CD4-positive, alpha-beta T cell (primary cell): ENCODE results near the gene CAVIN1. TPM values are rescaled to one million over a fixed set of nuclear protein-coding genes. Genes with fewer than 3 reads are reported as not detected.
"Not testable (repeated sequence)": the region's sequence is repeated elsewhere in the genome, so short reads cannot be mapped to it uniquely, and the experiment has no call there.

ENCODE experiments used
- ATAC-seq: fragments of 200-7000 bp; cut with Tn5 transposase; one replicate; pipeline ENCODE4 v1.10.0; 2022; ENCODE audit warnings: mild to moderate bottlenecking; ENCODE audit not compliant: poor library complexity
- CTCF ChIA-PET: fragments of 350-600 bp; sonication (Branson Sonifier 250); formaldehyde crosslinking; loops from one replicate; lab custom pipeline; 2021; ENCODE audit warnings: antibody characterized with exemption, inconsistent platforms; lab: Charles Lee
- POLR2A ChIA-PET: fragments of 350-600 bp; sonication (Branson Sonifier 250); formaldehyde crosslinking; loops from one replicate; lab custom pipeline; 2021; ENCODE audit warnings: antibody characterized with exemption, inconsistent platforms; lab: Charles Lee
- DNase-seq, 14 experiments: peaks; one replicate each; pipeline ENCODE4 v3.0.0-alpha.2; 2013 to 2020; ENCODE audit warnings: mixed read lengths in 2 of 14
- H3K27ac ChIP-seq, 2 donors: one replicate each; pipeline versions ENCODE4 v1.5.1 to v1.7.0; 2013; ENCODE audit warnings: low read length in 2 of 2, low read depth in 1 of 2, mild to moderate bottlenecking in 1 of 2
- H3K27me3 ChIP-seq, 2 experiments: 1 replicate in 1 of 2; 2 replicates in 1 of 2; pipeline versions ENCODE4 v1.6.1 to v1.7.0; 2013; ENCODE audit warnings: low read length in 2 of 2, control low read depth in 1 of 2, mild to moderate bottlenecking in 1 of 2, moderate library complexity in 1 of 2; ENCODE audit not compliant: insufficient read depth in 2 of 2, control insufficient read depth in 1 of 2
- H3K36me3 ChIP-seq: one replicate; pipeline ENCODE4 v1.6.1; 2013; ENCODE audit warnings: low read length, control low read depth; ENCODE audit not compliant: insufficient read depth
- H3K4me1 ChIP-seq: one replicate; pipeline ENCODE4 v1.6.1; 2013; ENCODE audit warnings: low read length, control low read depth; ENCODE audit not compliant: insufficient read depth
- H3K4me3 ChIP-seq: one replicate; pipeline ENCODE4 v1.5.1; 2013; ENCODE audit warnings: mild to moderate bottlenecking, low read length, moderate library complexity
- H3K9me3 ChIP-seq, 2 experiments: 1 replicate in 1 of 2; 2 replicates in 1 of 2; pipeline versions ENCODE4 v1.6.1 to v1.7.0; 2013; ENCODE audit warnings: low read length in 2 of 2, mild to moderate bottlenecking in 2 of 2, control low read depth in 1 of 2, moderate library complexity in 1 of 2; ENCODE audit not compliant: control insufficient read depth in 1 of 2, insufficient read depth in 1 of 2
- H3K27ac Mint-ChIP-seq: one replicate; pipeline ENCODE4 v1.8.0; 2020; ENCODE audit warnings: mixed read lengths
- H3K27me3 Mint-ChIP-seq: one replicate; pipeline ENCODE4 v1.8.0; 2021; ENCODE audit warnings: mixed read lengths
- H3K36me3 Mint-ChIP-seq: one replicate; pipeline ENCODE4 v1.8.0; 2021; ENCODE audit warnings: low read depth, mixed read lengths
- H3K4me1 Mint-ChIP-seq: one replicate; pipeline ENCODE4 v1.8.0; 2021; ENCODE audit warnings: low read depth, mixed read lengths
- H3K4me3 Mint-ChIP-seq: one replicate; pipeline ENCODE4 v1.8.0; 2020; ENCODE audit warnings: mild to moderate bottlenecking, mixed read lengths
- H3K9me3 Mint-ChIP-seq: one replicate; pipeline ENCODE4 v1.8.0; 2020; ENCODE audit warnings: mixed read lengths
- intact Hi-C, 2 experiments: fragments of 100-400 bp; cut with DNase I in 1 of 2; cut with micrococcal nuclease in 1 of 2; formaldehyde crosslinking; loops; one replicate each; pipeline versions ENCODE4 v1.15.1 to v1.9.0; 2023 to 2025; cut with DNase I, micrococcal nuclease
- total RNA-seq, 174 experiments: library from RNA in 2 of 174; stranded (reverse) in 2 of 174; gene quantifications; one replicate each; pipeline ENCODE4 v1.2.3 and lab custom pipeline; 2021 to 2026
- TF ChIP-seq, protein P1 (sequence below): fragments of 200-600 bp; IDR thresholded peaks from one replicate; pipeline ENCODE4 v1.8.0; 2022; ENCODE audit warnings: antibody characterized with exemption, mild to moderate bottlenecking

CAVIN1 gene
- total RNA-seq, 2 experiments from 2014 or later, result 0.14 to 0.16 TPM

DNA sequence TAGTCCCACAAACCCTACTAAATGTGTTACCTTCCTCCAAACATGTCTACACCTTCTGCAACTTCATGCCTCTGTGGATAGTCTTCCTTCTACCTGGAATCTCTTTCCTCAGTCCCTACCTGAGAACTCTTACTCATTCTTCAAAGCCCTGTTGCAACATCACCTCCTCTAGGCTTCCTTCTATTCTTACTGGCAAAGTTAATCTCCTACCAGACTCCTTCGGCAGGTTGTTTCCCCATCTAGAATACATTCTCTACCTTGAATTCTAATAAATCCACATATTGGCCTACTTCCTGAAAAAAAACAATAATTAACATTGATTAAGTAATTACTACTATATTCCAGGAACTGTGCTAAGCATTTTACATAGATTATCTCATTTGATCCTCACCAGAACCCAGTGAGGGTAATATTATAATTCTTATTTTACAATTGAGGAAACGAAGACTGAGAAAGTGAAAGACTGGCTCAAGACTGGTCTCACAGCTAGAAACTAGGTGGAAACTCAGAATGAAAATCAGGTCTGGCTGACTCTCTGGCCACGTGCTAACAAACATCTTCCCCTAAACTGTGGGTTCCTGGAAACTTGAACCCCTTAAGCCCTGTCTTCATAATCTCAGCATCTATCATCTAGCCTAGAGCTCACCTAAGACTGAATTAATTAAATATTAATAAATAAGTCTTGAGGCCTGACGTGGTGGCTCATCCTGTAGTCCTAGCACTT, 30.2 kb downstream of the CAVIN1 start:
- H3K9me3 Mint-ChIP-seq, result no peaks in the 10 kb centered on the region
- POLR2A ChIA-PET, result interaction anchor here (0.7 kb wide), 1 partner anchor 116 kb away, joined by 5 read pairs; no protein-coding TSS in a partner anchor
- Histone ChIP-seq H3K36me3 (no peaks in the 10 kb centered on the region), H3K9me3 (no peaks in the 10 kb centered on the region), H3K27me3 (no peaks in the 10 kb centered on the region), H3K4me1 (peaks cover 5% of the 10 kb centered on the region), H3K4me3 (no peak overlapping the region), H3K27ac (no peak overlapping the region)
- TF ChIP-seq, protein P1, sequence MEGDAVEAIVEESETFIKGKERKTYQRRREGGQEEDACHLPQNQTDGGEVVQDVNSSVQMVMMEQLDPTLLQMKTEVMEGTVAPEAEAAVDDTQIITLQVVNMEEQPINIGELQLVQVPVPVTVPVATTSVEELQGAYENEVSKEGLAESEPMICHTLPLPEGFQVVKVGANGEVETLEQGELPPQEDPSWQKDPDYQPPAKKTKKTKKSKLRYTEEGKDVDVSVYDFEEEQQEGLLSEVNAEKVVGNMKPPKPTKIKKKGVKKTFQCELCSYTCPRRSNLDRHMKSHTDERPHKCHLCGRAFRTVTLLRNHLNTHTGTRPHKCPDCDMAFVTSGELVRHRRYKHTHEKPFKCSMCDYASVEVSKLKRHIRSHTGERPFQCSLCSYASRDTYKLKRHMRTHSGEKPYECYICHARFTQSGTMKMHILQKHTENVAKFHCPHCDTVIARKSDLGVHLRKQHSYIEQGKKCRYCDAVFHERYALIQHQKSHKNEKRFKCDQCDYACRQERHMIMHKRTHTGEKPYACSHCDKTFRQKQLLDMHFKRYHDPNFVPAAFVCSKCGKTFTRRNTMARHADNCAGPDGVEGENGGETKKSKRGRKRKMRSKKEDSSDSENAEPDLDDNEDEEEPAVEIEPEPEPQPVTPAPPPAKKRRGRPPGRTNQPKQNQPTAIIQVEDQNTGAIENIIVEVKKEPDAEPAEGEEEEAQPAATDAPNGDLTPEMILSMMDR, result no peak
- H3K4me1 Mint-ChIP-seq, result peaks cover 20% of the 10 kb centered on the region
- DNase-seq (no peak), ATAC-seq (no peak)
- CTCF ChIA-PET, result interaction anchor here (0.6 to 1.8 kb wide), 2 partner anchors 13 to 48 kb away, joined by 3 to 4 read pairs; no protein-coding TSS in a partner anchor
- H3K36me3 Mint-ChIP-seq, result peaks cover 10% of the 10 kb centered on the region
- H3K4me3 Mint-ChIP-seq, result no peak overlapping the region
- peak overlapping the region; percentile 63 for H3K27ac Mint-ChIP-seq
- H3K27me3 Mint-ChIP-seq, result no peaks in the 10 kb centered on the region
- intact Hi-C loops, result no loop called here

DNA sequence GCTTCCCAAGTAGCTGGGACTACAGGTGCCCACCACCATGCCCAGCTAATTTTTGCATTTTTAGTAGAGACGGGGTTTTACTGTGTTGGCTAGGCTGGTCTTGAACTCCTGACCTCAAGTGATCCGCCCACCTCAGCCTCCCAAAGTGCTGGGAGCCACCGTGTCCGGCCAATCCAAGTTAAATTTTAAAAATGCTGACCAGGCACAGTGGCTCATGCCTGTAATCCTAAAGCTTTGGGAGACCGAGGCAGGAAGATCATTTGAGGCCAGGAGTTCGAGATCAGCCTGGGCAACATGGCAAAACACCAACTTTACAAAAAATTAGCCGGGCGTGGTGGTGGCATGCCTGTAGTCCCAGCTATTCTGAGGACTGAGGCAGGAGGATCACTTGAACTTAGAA, 31.6 kb downstream of the CAVIN1 start:
- H3K27me3 Mint-ChIP-seq, H3K27ac Mint-ChIP-seq, H3K36me3 ChIP-seq, H3K27ac ChIP-seq, POLR2A ChIA-PET, H3K9me3 Mint-ChIP-seq, DNase-seq, H3K27me3 ChIP-seq, ATAC-seq, H3K9me3 ChIP-seq, H3K4me3 Mint-ChIP-seq, intact Hi-C loops, H3K4me3 ChIP-seq, H3K4me1 ChIP-seq: not testable (repeated sequence)
- CTCF ChIA-PET, result interaction anchor here (0.6 to 3.3 kb wide), 5 partner anchors 14 to 205 kb away, joined by 3 to 27 read pairs (median 4); no protein-coding TSS in a partner anchor
- peaks cover 31% of the 10 kb centered on the region for H3K4me1 Mint-ChIP-seq
- peaks cover 20% of the 10 kb centered on the region for H3K36me3 Mint-ChIP-seq

DNA sequence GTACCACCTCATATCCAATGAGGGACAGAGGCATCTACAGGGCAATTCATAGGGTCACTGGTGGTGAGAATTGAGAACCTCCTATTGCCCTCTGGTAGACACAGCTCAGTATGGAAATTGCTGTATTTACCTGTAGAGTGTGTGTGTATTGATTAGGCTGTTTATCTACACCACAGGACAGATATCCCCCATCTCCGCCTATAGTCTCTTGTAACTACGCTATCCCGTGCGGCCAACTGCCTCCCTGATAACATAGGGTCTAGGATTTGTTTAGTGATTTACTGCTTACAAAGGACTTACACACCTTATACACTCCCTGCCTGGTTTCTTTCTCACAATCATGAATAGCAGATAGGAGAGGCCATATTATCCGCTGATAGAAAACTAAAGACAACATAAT, 33.2 kb downstream of the CAVIN1 start:
- ATAC-seq (no peak), DNase-seq (no peak)
- Mint-ChIP-seq H3K27ac (peak overlapping the region; percentile 99), H3K4me3 (peak overlapping the region; percentile 82), H3K36me3 (peaks cover 21% of the 10 kb centered on the region), H3K27me3 (no peaks in the 10 kb centered on the region), H3K9me3 (no peaks in the 10 kb centered on the region), H3K4me1 (peaks cover 44% of the 10 kb centered on the region)
- TF ChIP-seq, protein P1, result no peak
- Histone ChIP-seq H3K27me3 (no peaks in the 10 kb centered on the region), H3K36me3 (no peaks in the 10 kb centered on the region), H3K27ac (peak overlapping the region in 1 of 2 donors; percentile 99), H3K4me1 (peaks cover 21% of the 10 kb centered on the region), H3K4me3 (no peak overlapping the region), H3K9me3 (no peaks in the 10 kb centered on the region)
- ChIA-PET CTCF (interaction anchor here (0.6 to 3.3 kb wide), 3 partner anchors 13 to 27 kb away, joined by 3 to 27 read pairs (median 9); no protein-coding TSS in a partner anchor), POLR2A (interaction anchor here (1.0 to 3.0 kb wide), 10 partner anchors 10 to 141 kb away, joined by 3 to 71 read pairs (median 36); partner anchors contain the start of genes STAT5A and STAT5B)
- intact Hi-C loops, result loop anchor here in 1 of 2 experiments (1.0 to 5.0 kb wide), 3 partner anchors 17 to 138 kb away; no protein-coding TSS in a partner anchor
